ENCODE measurements around the gene P2RY11. TPM values are rescaled to one million over a fixed set of nuclear protein-coding genes. Genes with fewer than 3 reads are reported as not detected.

P2RY11 gene
- total RNA-seq, 1 experiment from 2014 or later, result 18.4 TPM

DNA sequence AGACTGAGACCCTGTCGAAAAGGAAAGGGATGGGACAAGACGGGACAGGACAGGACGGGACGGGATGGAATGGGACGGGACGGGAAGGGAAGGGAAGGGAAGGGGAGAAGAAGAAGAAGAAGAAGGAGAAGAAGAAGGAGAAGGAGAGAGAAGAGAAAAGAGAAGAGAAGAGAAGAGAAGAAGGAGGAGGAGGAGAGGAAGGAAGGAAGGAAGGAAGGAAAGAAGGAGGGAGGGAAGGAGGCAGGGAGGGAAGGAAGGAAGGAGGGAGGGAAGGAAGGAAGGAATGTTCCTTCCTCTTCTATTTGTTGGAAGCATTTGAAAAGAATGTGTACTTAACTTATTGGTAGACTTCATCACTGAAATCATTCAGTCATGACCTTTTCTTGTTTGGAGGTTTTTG is 35.0 kb upstream of the P2RY11 start:
- CTCF ChIA-PET, result interaction anchor here (0.6 kb wide), 1 partner anchor 807 kb away, joined by 4 read pairs; no protein-coding TSS in a partner anchor
- intact Hi-C loops (cut with micrococcal nuclease; ENCODE audit: unreplicated experiment), result no loop called here
- Mint-ChIP-seq H3K9me3 (ENCODE audit: unreplicated experiment) (no peaks in the 10 kb centered on the region), H3K27ac (ENCODE audit: unreplicated experiment) (no peak overlapping the region), H3K27me3 (ENCODE audit: insufficient read depth, unreplicated experiment) (peaks cover 9% of the 10 kb centered on the region), H3K4me3 (ENCODE audit: unreplicated experiment) (no peak overlapping the region), H3K4me1 (ENCODE audit: low read depth, unreplicated experiment) (no peaks in the 10 kb centered on the region), H3K36me3 (ENCODE audit: insufficient read depth, unreplicated experiment) (no peaks in the 10 kb centered on the region)
- DNase-seq, result no peak
- TF ChIP-seq, protein P1, sequence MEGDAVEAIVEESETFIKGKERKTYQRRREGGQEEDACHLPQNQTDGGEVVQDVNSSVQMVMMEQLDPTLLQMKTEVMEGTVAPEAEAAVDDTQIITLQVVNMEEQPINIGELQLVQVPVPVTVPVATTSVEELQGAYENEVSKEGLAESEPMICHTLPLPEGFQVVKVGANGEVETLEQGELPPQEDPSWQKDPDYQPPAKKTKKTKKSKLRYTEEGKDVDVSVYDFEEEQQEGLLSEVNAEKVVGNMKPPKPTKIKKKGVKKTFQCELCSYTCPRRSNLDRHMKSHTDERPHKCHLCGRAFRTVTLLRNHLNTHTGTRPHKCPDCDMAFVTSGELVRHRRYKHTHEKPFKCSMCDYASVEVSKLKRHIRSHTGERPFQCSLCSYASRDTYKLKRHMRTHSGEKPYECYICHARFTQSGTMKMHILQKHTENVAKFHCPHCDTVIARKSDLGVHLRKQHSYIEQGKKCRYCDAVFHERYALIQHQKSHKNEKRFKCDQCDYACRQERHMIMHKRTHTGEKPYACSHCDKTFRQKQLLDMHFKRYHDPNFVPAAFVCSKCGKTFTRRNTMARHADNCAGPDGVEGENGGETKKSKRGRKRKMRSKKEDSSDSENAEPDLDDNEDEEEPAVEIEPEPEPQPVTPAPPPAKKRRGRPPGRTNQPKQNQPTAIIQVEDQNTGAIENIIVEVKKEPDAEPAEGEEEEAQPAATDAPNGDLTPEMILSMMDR (IDR thresholded peaks at IDR 0.05; ENCODE audit: insufficient read depth in 1 of 2, low read depth in 1 of 2, low read length in 1 of 2, severe bottlenecking in 1 of 2, unreplicated experiment in 1 of 2), result no peak
- POLR2A ChIA-PET, result no interaction called here
- Histone ChIP-seq H3K36me3 (ENCODE audit: control insufficient read depth, insufficient read depth, low read length) (no peaks in the 10 kb centered on the region), H3K4me3 (ENCODE audit: low read depth, low read length) (no peak overlapping the region), H3K27me3 (replicated peaks; ENCODE audit: control insufficient read depth, insufficient read depth, low read length) (no peaks in the 10 kb centered on the region), H3K4me1 (no peaks in the 10 kb centered on the region), H3K9me3 (no peaks in the 10 kb centered on the region)
- BruUV-seq (replicated peaks), result no TSS peak

- peaks cover 7% of the 10 kb centered on the region for H3K27me3 Mint-ChIP-seq (ENCODE audit: insufficient read depth, unreplicated experiment)
- CTCF ChIA-PET, result interaction anchor here (0.6 kb wide), 1 partner anchor 165 kb away, joined by 5 read pairs; no protein-coding TSS in a partner anchor
- no peak overlapping the region for H3K4me3 ChIP-seq (ENCODE audit: low read depth, low read length)
- no peak for DNase-seq
- H3K4me3 Mint-ChIP-seq (ENCODE audit: unreplicated experiment), result no peak overlapping the region
- no peak overlapping the region for H3K27ac Mint-ChIP-seq (ENCODE audit: unreplicated experiment)
- H3K9me3 Mint-ChIP-seq (ENCODE audit: unreplicated experiment), result no peaks in the 10 kb centered on the region
- BruUV-seq (replicated peaks), result no TSS peak
- intact Hi-C loops (cut with micrococcal nuclease; ENCODE audit: unreplicated experiment), result no loop called here
- H3K9me3 ChIP-seq, result no peaks in the 10 kb centered on the region
- no peaks in the 10 kb centered on the region for H3K36me3 ChIP-seq (ENCODE audit: control insufficient read depth, insufficient read depth, low read length)
- H3K36me3 Mint-ChIP-seq (ENCODE audit: insufficient read depth, unreplicated experiment), result no peaks in the 10 kb centered on the region
- TF ChIP-seq, protein P1 (IDR thresholded peaks at IDR 0.05; ENCODE audit: insufficient read depth in 1 of 2, low read depth in 1 of 2, low read length in 1 of 2, severe bottlenecking in 1 of 2, unreplicated experiment in 1 of 2), result no peak
- H3K4me1 Mint-ChIP-seq (ENCODE audit: low read depth, unreplicated experiment), result no peaks in the 10 kb centered on the region
- POLR2A ChIA-PET, result no interaction called here
- no peaks in the 10 kb centered on the region for H3K27me3 ChIP-seq (replicated peaks; ENCODE audit: control insufficient read depth, insufficient read depth, low read length)
- no peaks in the 10 kb centered on the region for H3K4me1 ChIP-seq
Measured at GRCh38 chr19:10078329-10078728, 33.2 kb upstream of the P2RY11 start.

DNA sequence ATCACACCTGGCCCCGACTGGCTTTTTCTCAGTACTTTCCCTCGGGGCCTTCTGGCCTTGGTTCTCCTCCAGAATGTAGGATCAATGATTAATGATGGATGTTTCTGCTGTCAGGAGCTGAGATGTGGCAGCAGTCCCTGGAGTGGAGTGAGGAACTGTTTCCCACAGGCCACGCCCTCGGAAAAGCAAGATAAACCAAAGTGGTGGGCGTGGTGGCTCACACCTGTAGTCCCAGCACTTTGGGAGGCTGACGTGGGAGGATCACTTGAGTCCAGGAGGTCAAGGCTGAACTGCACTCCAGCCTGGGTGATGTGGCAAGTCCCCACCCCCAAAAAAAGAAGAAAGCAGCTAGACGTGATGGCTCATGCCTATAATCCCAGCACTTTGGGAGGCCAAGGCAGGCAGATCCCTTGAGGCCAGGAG is 32.5 kb upstream of the P2RY11 start:
- Mint-ChIP-seq H3K4me3 (ENCODE audit: unreplicated experiment) (no peak overlapping the region), H3K36me3 (ENCODE audit: insufficient read depth, unreplicated experiment) (no peaks in the 10 kb centered on the region), H3K27me3 (ENCODE audit: insufficient read depth, unreplicated experiment) (peaks cover 7% of the 10 kb centered on the region), H3K27ac (ENCODE audit: unreplicated experiment) (no peak overlapping the region), H3K4me1 (ENCODE audit: low read depth, unreplicated experiment) (no peaks in the 10 kb centered on the region), H3K9me3 (ENCODE audit: unreplicated experiment) (no peaks in the 10 kb centered on the region)
- Histone ChIP-seq H3K27me3 (replicated peaks; ENCODE audit: control insufficient read depth, insufficient read depth, low read length) (no peaks in the 10 kb centered on the region), H3K9me3 (no peaks in the 10 kb centered on the region), H3K4me1 (no peaks in the 10 kb centered on the region), H3K36me3 (ENCODE audit: control insufficient read depth, insufficient read depth, low read length) (no peaks in the 10 kb centered on the region), H3K4me3 (ENCODE audit: low read depth, low read length) (no peak overlapping the region)
- TF ChIP-seq, protein P1 (IDR thresholded peaks at IDR 0.05; ENCODE audit: insufficient read depth in 1 of 2, low read depth in 1 of 2, low read length in 1 of 2, severe bottlenecking in 1 of 2, unreplicated experiment in 1 of 2), result no peak
- ChIA-PET CTCF (no interaction called here), POLR2A (no interaction called here)
- DNase-seq, result no peak
- BruUV-seq (replicated peaks), result no TSS peak
- intact Hi-C loops (cut with micrococcal nuclease; ENCODE audit: unreplicated experiment), result no loop called here

Data from Caco-2 (cell line).